GM19238 (cell line): Measurements from ENCODE around the gene SMC1B.
"Not testable (repeated sequence)": the region's sequence is repeated elsewhere in the genome, so short reads cannot be mapped to it uniquely, and the experiment has no call there.

Experiments used
- DNase-seq: peaks from one replicate; pipeline ENCODE4 v3.0.0; 2011; ENCODE audit warnings: low spot score; ENCODE audit not compliant: insufficient read length

Gene SMC1B

GRCh38 chr22:45352757-45353156, 60.6 kb downstream of the SMC1B start:
- not testable (repeated sequence) for DNase-seq

GRCh38 chr22:45351956-45352355, 61.4 kb downstream of the SMC1B start:
- no peak for DNase-seq

- no peak for DNase-seq
Measured at GRCh38 chr22:45349916-45350315, 63.5 kb downstream of the SMC1B start.

- no peak for DNase-seq
Measured at GRCh38 chr22:45344334-45344733, 69.1 kb downstream of the SMC1B start.

- no peak for DNase-seq
Measured at GRCh38 chr22:45343143-45343542, 70.3 kb downstream of the SMC1B start.

- no peak for DNase-seq
Measured at GRCh38 chr22:45341498-45341897, 71.9 kb downstream of the SMC1B start.

GRCh38 chr22:45340323-45340722, 73.1 kb downstream of the SMC1B start:
- DNase-seq = no peak

GRCh38 chr22:45338795-45339194, 74.6 kb downstream of the SMC1B start:
- no peak for DNase-seq

GRCh38 chr22:45337536-45337935, 75.9 kb downstream of the SMC1B start:
- no peak for DNase-seq

- no peak for DNase-seq
Measured at GRCh38 chr22:45336971-45337431, 76.4 kb downstream of the SMC1B start.

- no peak for DNase-seq
Measured at GRCh38 chr22:45335854-45336522, 77.4 kb downstream of the SMC1B start.

GRCh38 chr22:45335021-45335818, 78.2 kb downstream of the SMC1B start:
- no peak for DNase-seq

GRCh38 chr22:45334528-45334927, 78.9 kb downstream of the SMC1B start:
- DNase-seq = no peak

- DNase-seq = no peak
Measured at GRCh38 chr22:45334068-45334467, 79.3 kb downstream of the SMC1B start.

GRCh38 chr22:45332001-45332400, 81.4 kb downstream of the SMC1B start:
- DNase-seq = no peak

GRCh38 chr22:45331486-45331885, 81.9 kb downstream of the SMC1B start:
- DNase-seq = no peak

- DNase-seq = no peak
Measured at GRCh38 chr22:45330548-45330947, 82.9 kb downstream of the SMC1B start.

- no peak for DNase-seq
Measured at GRCh38 chr22:45329530-45329936, 83.9 kb downstream of the SMC1B start.

GRCh38 chr22:45328822-45329529, 84.4 kb downstream of the SMC1B start:
- DNase-seq = no peak

- DNase-seq = not testable (repeated sequence)
Measured at GRCh38 chr22:45328261-45328660, 85.1 kb downstream of the SMC1B start.

GRCh38 chr22:45324311-45324711, 89.1 kb downstream of the SMC1B start:
- DNase-seq = no peak

GRCh38 chr22:45323695-45324094, 89.7 kb downstream of the SMC1B start:
- no peak for DNase-seq
